ENCODE measurements around the gene IGFBP3. TPM values are rescaled to one million over a fixed set of nuclear protein-coding genes. Genes with fewer than 3 reads are reported as not detected.

The IGFBP3 gene
- total RNA-seq, 1 experiment from 2014 or later, result 315 TPM

- Mint-ChIP-seq H3K4me3 (ENCODE audit: low read depth, unreplicated experiment) (no peak overlapping the region), H3K27ac (ENCODE audit: unreplicated experiment) (no peak overlapping the region), H3K4me1 (ENCODE audit: low read depth, unreplicated experiment) (peaks cover 24% of the 10 kb centered on the region), H3K27me3 (ENCODE audit: unreplicated experiment) (no peaks in the 10 kb centered on the region), H3K36me3 (ENCODE audit: insufficient read depth, unreplicated experiment) (peaks cover 20% of the 10 kb centered on the region), H3K9me3 (ENCODE audit: low read depth, unreplicated experiment) (no peaks in the 10 kb centered on the region)
- DNase-seq, result peak; percentile 36
- no peak for TF ChIP-seq CTCF (IDR thresholded peaks at IDR 0.05; ENCODE audit: unreplicated experiment)
- TSS peak; percentile 12 for BruUV-seq (replicated peaks)
- CTCF ChIA-PET, result interaction anchor here (0.6 to 1.7 kb wide), 7 partner anchors 17 to 1375 kb away, joined by 3 to 8 read pairs (median 4); partner anchors contain the start of gene IGFBP3
- intact Hi-C loops (cut with micrococcal nuclease; ENCODE audit: unreplicated experiment), result loop anchor here (1.0 to 2.0 kb wide), 3 partner anchors 29 to 1290 kb away; no protein-coding TSS in a partner anchor
Measured at GRCh38 chr7:45890902-45891461, 30.1 kb downstream of the IGFBP3 start.

- no peaks in the 10 kb centered on the region for H3K9me3 Mint-ChIP-seq (ENCODE audit: low read depth, unreplicated experiment)
- BruUV-seq (replicated peaks), result no TSS peak
- no peak overlapping the region for H3K27ac Mint-ChIP-seq (ENCODE audit: unreplicated experiment)
- no peak for DNase-seq
- CTCF ChIA-PET, result interaction anchor here (0.9 to 1.7 kb wide), 6 partner anchors 18 to 1376 kb away, joined by 3 to 8 read pairs (median 4); partner anchors contain the start of gene IGFBP3
- peaks cover 31% of the 10 kb centered on the region for H3K4me1 Mint-ChIP-seq (ENCODE audit: low read depth, unreplicated experiment)
- peaks cover 25% of the 10 kb centered on the region for H3K36me3 Mint-ChIP-seq (ENCODE audit: insufficient read depth, unreplicated experiment)
- no peak overlapping the region for H3K4me3 Mint-ChIP-seq (ENCODE audit: low read depth, unreplicated experiment)
- H3K27me3 Mint-ChIP-seq (ENCODE audit: unreplicated experiment), result no peaks in the 10 kb centered on the region
- intact Hi-C loops (cut with micrococcal nuclease; ENCODE audit: unreplicated experiment), result loop anchor here (2.0 kb wide), 1 partner anchor 1290 kb away; no protein-coding TSS in a partner anchor
- no peak for TF ChIP-seq CTCF (IDR thresholded peaks at IDR 0.05; ENCODE audit: unreplicated experiment)
Measured at GRCh38 chr7:45890125-45890901, 30.8 kb downstream of the IGFBP3 start.

- no peak for DNase-seq
- no peaks in the 10 kb centered on the region for H3K9me3 Mint-ChIP-seq (ENCODE audit: low read depth, unreplicated experiment)
- TSS peak; percentile 44 for BruUV-seq (replicated peaks)
- CTCF ChIA-PET, result interaction anchor here (0.7 to 2.2 kb wide), 6 partner anchors 18 to 1264 kb away, joined by 3 to 8 read pairs (median 5); partner anchors contain the start of gene IGFBP3
- no peak for TF ChIP-seq CTCF (IDR thresholded peaks at IDR 0.05; ENCODE audit: unreplicated experiment)
- intact Hi-C loops (cut with micrococcal nuclease; ENCODE audit: unreplicated experiment), result loop anchor here (2.0 kb wide), 1 partner anchor 1291 kb away; no protein-coding TSS in a partner anchor
- peak overlapping the region; percentile 90 for H3K4me3 Mint-ChIP-seq (ENCODE audit: low read depth, unreplicated experiment)
- no peak overlapping the region for H3K27ac Mint-ChIP-seq (ENCODE audit: unreplicated experiment)
- H3K27me3 Mint-ChIP-seq (ENCODE audit: unreplicated experiment), result no peaks in the 10 kb centered on the region
- H3K4me1 Mint-ChIP-seq (ENCODE audit: low read depth, unreplicated experiment), result peaks cover 39% of the 10 kb centered on the region
- H3K36me3 Mint-ChIP-seq (ENCODE audit: insufficient read depth, unreplicated experiment), result peaks cover 33% of the 10 kb centered on the region
Measured at GRCh38 chr7:45889367-45890067, 31.6 kb downstream of the IGFBP3 start.

- no peak for TF ChIP-seq CTCF (IDR thresholded peaks at IDR 0.05; ENCODE audit: unreplicated experiment)
- peaks cover 33% of the 10 kb centered on the region for H3K36me3 Mint-ChIP-seq (ENCODE audit: insufficient read depth, unreplicated experiment)
- no peak for DNase-seq
- no peaks in the 10 kb centered on the region for H3K9me3 Mint-ChIP-seq (ENCODE audit: low read depth, unreplicated experiment)
- peaks cover 44% of the 10 kb centered on the region for H3K4me1 Mint-ChIP-seq (ENCODE audit: low read depth, unreplicated experiment)
- peak overlapping the region; percentile 90 for H3K4me3 Mint-ChIP-seq (ENCODE audit: low read depth, unreplicated experiment)
- no TSS peak for BruUV-seq (replicated peaks)
- H3K27me3 Mint-ChIP-seq (ENCODE audit: unreplicated experiment), result no peaks in the 10 kb centered on the region
- CTCF ChIA-PET, result interaction anchor here (0.7 to 2.2 kb wide), 6 partner anchors 13 to 1265 kb away, joined by 3 to 8 read pairs (median 4); partner anchors contain the start of gene IGFBP3
- no peak overlapping the region for H3K27ac Mint-ChIP-seq (ENCODE audit: unreplicated experiment)
- intact Hi-C loops (cut with micrococcal nuclease; ENCODE audit: unreplicated experiment), result no loop called here
Measured at GRCh38 chr7:45888993-45889366, 32.1 kb downstream of the IGFBP3 start.
